ENCODE results near the gene SLC13A5. TPM values are rescaled to one million over a fixed set of nuclear protein-coding genes. Genes with fewer than 3 reads are reported as not detected.

Gene SLC13A5
- total RNA-seq, 1 donor from 2014 or later: 1.1 TPM

DNA sequence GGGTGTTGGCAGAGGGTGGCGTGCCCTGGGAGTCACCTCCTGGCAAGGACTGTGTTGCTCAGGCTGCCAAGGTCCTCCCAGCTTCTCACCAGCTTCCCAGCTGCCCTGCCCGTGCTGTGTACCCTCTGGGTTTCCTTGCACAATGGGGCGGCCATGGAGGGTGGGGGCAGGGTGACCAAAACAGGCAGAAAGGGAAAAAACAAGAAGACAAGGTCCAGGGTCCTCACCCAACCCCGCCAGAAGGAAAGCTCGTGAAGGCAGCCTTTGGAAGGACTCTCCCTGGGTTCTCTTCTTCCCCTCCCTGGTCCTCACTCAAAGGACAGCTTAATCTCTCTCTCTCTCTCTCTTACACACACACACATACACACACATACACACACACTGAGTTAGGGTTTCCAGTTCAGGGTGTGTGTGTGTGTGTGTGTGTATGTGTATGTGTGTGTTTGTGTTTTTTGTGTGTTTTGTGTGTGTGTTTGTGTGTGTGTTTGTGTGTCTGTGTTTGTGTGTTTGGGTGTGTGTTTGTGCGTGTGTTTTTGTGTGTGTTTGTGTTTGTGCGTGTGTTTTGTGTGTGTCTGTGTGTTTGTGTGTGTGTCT lies 2.0 kb downstream of the SLC13A5 start:
- TF ChIP-seq, protein P1, sequence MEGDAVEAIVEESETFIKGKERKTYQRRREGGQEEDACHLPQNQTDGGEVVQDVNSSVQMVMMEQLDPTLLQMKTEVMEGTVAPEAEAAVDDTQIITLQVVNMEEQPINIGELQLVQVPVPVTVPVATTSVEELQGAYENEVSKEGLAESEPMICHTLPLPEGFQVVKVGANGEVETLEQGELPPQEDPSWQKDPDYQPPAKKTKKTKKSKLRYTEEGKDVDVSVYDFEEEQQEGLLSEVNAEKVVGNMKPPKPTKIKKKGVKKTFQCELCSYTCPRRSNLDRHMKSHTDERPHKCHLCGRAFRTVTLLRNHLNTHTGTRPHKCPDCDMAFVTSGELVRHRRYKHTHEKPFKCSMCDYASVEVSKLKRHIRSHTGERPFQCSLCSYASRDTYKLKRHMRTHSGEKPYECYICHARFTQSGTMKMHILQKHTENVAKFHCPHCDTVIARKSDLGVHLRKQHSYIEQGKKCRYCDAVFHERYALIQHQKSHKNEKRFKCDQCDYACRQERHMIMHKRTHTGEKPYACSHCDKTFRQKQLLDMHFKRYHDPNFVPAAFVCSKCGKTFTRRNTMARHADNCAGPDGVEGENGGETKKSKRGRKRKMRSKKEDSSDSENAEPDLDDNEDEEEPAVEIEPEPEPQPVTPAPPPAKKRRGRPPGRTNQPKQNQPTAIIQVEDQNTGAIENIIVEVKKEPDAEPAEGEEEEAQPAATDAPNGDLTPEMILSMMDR (IDR thresholded peaks at IDR 0.05): no peak
- H3K27me3 Mint-ChIP-seq (ENCODE audit: low read depth): peaks cover 61% of the 10 kb centered on the region
- DNase-seq (ENCODE audit: low spot score): no peak
- no peak overlapping the region for H3K4me3 Mint-ChIP-seq (ENCODE audit: unreplicated experiment)
- no peak overlapping the region for H3K27ac Mint-ChIP-seq (ENCODE audit: unreplicated experiment)
- H3K36me3 Mint-ChIP-seq (ENCODE audit: low read depth): peaks cover 2% of the 10 kb centered on the region
- H3K4me1 Mint-ChIP-seq (ENCODE audit: low read depth): peaks cover 21% of the 10 kb centered on the region
- peaks cover 9% of the 10 kb centered on the region for H3K9me3 Mint-ChIP-seq (ENCODE audit: low read depth)

DNA sequence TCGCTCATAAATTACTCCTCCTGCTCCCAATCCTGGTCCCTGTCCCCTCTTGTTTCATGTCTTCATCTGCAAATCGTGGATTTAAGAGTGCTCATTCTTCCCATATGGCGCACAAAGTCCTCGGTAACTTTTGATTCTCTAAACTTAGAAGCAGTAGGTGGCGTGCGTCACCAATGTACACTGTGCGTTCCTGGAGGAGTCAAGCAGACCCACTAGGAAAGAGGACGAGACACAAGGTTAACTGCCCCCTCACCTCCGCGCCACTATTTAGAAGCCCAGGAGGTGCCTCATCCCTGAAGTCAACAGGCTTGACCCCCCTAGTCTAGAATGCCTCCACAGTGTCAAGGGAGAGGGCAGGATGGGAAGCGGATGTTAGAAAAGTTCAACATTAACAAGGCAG lies 2.9 kb downstream of the SLC13A5 start:
- peaks cover 2% of the 10 kb centered on the region for H3K36me3 Mint-ChIP-seq (ENCODE audit: low read depth)

DNA sequence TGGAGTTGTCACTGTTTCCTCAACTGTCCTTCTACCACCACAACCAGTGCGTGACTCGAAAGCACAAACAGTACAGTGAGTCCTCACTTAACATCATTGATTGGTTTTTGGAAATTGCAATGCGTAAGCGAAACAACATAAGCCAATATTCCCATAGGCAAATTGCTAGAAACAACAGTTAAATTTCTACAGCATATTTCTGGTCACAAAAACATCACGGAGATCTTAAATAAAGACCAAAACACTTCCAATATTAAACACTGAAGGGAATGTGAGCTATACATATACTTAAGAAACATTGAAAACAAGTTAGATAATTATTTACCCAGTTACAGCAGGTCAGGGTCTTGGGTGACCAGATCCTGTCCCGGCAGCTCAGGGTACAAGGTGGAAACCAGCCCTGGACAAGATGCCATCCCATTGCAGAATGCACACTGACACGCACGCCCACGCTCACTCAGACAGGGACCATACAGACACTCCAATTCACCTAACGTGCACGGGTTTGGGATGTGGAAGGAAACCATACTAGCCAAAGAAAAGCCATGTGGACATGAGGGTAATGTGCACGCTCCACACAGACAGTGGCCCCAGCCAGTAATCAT lies 4.7 kb downstream of the SLC13A5 start:
- peaks cover 66% of the 10 kb centered on the region for H3K27me3 Mint-ChIP-seq (ENCODE audit: low read depth)
- peaks cover 12% of the 10 kb centered on the region for H3K4me1 Mint-ChIP-seq (ENCODE audit: low read depth)
- H3K9me3 Mint-ChIP-seq (ENCODE audit: low read depth): no peaks in the 10 kb centered on the region
- H3K36me3 Mint-ChIP-seq (ENCODE audit: low read depth): no peaks in the 10 kb centered on the region
- H3K27ac Mint-ChIP-seq (ENCODE audit: unreplicated experiment): no peak overlapping the region
- TF ChIP-seq, protein P1 (IDR thresholded peaks at IDR 0.05): no peak
- H3K4me3 Mint-ChIP-seq (ENCODE audit: unreplicated experiment): no peak overlapping the region
- DNase-seq (ENCODE audit: low spot score): no peak

More for the DNA sequence above, 2.9 kb downstream of the SLC13A5 start:
- TF ChIP-seq, protein P1 (IDR thresholded peaks at IDR 0.05): no peak
- H3K27ac Mint-ChIP-seq (ENCODE audit: unreplicated experiment): no peak overlapping the region
- no peak for DNase-seq (ENCODE audit: low spot score)
- H3K4me1 Mint-ChIP-seq (ENCODE audit: low read depth): peaks cover 21% of the 10 kb centered on the region
- peaks cover 8% of the 10 kb centered on the region for H3K9me3 Mint-ChIP-seq (ENCODE audit: low read depth)
- no peak overlapping the region for H3K4me3 Mint-ChIP-seq (ENCODE audit: unreplicated experiment)
- H3K27me3 Mint-ChIP-seq (ENCODE audit: low read depth): peaks cover 66% of the 10 kb centered on the region

DNA sequence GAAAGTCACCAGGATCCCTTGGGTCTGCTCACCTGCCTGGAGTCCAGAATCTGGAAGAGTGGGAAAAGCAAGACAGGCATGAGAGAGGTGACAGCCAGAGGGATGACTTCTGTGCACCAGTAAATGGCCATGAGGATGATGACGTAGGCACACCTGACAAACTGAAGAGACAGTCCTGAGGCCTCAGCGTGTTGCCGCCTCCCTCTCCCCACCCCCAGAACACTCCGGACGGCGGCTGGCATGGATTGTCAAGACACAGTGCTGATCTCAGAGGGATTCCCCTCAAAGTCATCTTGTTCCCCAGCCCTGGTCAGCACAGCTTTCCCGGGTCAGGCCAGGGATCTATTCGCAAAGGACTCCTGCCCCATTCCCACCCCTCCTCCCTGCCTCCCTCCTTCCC lies 6.2 kb downstream of the SLC13A5 start:
- Mint-ChIP-seq H3K27ac (ENCODE audit: unreplicated experiment) (no peak overlapping the region), H3K9me3 (ENCODE audit: low read depth) (no peaks in the 10 kb centered on the region), H3K4me1 (ENCODE audit: low read depth) (peaks cover under 1% of the 10 kb centered on the region), H3K4me3 (ENCODE audit: unreplicated experiment) (no peak overlapping the region), H3K36me3 (ENCODE audit: low read depth) (no peaks in the 10 kb centered on the region), H3K27me3 (ENCODE audit: low read depth) (peaks cover 59% of the 10 kb centered on the region)
- DNase-seq (ENCODE audit: low spot score): peak; percentile 68
- TF ChIP-seq, protein P1 (IDR thresholded peaks at IDR 0.05): no peak

DNA sequence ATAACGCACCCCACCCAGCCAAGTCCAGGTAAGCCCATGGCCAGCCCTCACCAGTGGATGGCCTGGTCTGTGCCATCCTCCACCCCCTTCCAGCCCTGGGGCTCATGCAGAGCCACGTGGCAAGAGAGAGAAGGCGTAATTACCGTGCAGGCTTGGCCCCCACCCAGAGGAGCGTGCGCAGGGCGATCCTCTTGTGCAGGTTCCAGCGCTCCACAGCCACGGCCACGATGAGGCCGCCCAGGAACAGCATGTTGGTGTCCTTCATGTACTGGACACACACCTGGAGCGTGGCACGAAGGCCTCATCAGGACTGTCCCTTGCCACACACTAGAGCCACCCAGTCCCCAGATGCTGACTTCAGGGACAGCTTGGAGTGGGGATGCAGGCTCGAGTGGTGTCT lies 6.7 kb downstream of the SLC13A5 start:
- no peak overlapping the region for H3K4me3 Mint-ChIP-seq (ENCODE audit: unreplicated experiment)
- H3K27me3 Mint-ChIP-seq (ENCODE audit: low read depth): peaks cover 55% of the 10 kb centered on the region
- H3K4me1 Mint-ChIP-seq (ENCODE audit: low read depth): no peaks in the 10 kb centered on the region
- H3K9me3 Mint-ChIP-seq (ENCODE audit: low read depth): no peaks in the 10 kb centered on the region
- no peaks in the 10 kb centered on the region for H3K36me3 Mint-ChIP-seq (ENCODE audit: low read depth)
- TF ChIP-seq, protein P1 (IDR thresholded peaks at IDR 0.05): no peak
- DNase-seq (ENCODE audit: low spot score): peak; percentile 81
- H3K27ac Mint-ChIP-seq (ENCODE audit: unreplicated experiment): no peak overlapping the region

All from chondrocyte (in vitro differentiated cells).